Measurements from ENCODE around the gene PBRM1. TPM values are rescaled to one million over a fixed set of nuclear protein-coding genes. Genes with fewer than 3 reads are reported as not detected.

PBRM1 gene
- total and polyA plus RNA-seq, 4 donors, result 7.1 to 65.7 (median 38.7) TPM

GRCh38 chr3:52722491-52722890 is 36.8 kb upstream of the PBRM1 start:
- 96% methylated on average over 7 of the region's 7 CpGs for WGBS
- peaks cover 0 to 3% (median 2%) of the 10 kb centered on the region in 4 donors for H3K36me3 ChIP-seq (ENCODE audit: control insufficient read depth in 4 of 4, insufficient read depth in 3 of 4, low read depth in 1 of 4, low read length in 3 of 4)
- TF ChIP-seq HNF4A (conservative IDR thresholded peaks at IDR 0.05) (no peak), CTCF (IDR thresholded peaks at IDR 0.05; ENCODE audit: low read depth, low read length, missing input control) (no peak), SP1 (IDR thresholded peaks at IDR 0.05) (no peak), RXRA (IDR thresholded peaks at IDR 0.05) (no peak)

GRCh38 chr3:52721730-52722008 is 36.0 kb upstream of the PBRM1 start:
- peaks cover 0 to 9% (median 0%) of the 10 kb centered on the region in 4 donors for H3K4me1 ChIP-seq (ENCODE audit: control insufficient read depth in 4 of 4, insufficient read depth in 4 of 4, low read length in 3 of 4)
- H3K9me3 ChIP-seq (ENCODE audit: control insufficient read depth in 4 of 4, low read length in 3 of 4), result no peaks in the 10 kb centered on the region
- 100% methylated on average over 1 of the region's 1 CpG for WGBS
- no peaks in the 10 kb centered on the region for H3K27me3 ChIP-seq (ENCODE audit: control insufficient read depth in 4 of 4, insufficient read depth in 4 of 4, low read length in 3 of 4)
- peaks cover 0 to 5% (median 3%) of the 10 kb centered on the region in 4 donors for H3K36me3 ChIP-seq (ENCODE audit: control insufficient read depth in 4 of 4, insufficient read depth in 3 of 4, low read depth in 1 of 4, low read length in 3 of 4)
- no peak overlapping the region for H3K9ac ChIP-seq (ENCODE audit: low read depth in 1 of 2, low read length in 2 of 2)
- H3K4me3 ChIP-seq (ENCODE audit: low read depth in 1 of 3, low read length in 3 of 3), result no peak overlapping the region
- TF ChIP-seq CTCF (IDR thresholded peaks at IDR 0.05; ENCODE audit: low read depth, low read length, missing input control) (no peak), ZBTB33 (IDR thresholded peaks at IDR 0.05) (no peak), RAD21 (IDR thresholded peaks at IDR 0.05) (no peak), JUND (IDR thresholded peaks at IDR 0.05) (no peak), REST (IDR thresholded peaks at IDR 0.05) (no peak), TAF1 (conservative IDR thresholded peaks at IDR 0.05) (no peak), EGR1 (IDR thresholded peaks at IDR 0.05; ENCODE audit: low read depth in 2 of 2) (no peak), RXRA (IDR thresholded peaks at IDR 0.05) (no peak), FOXA1 (IDR thresholded peaks at IDR 0.05) (no peak), FOXA2 (IDR thresholded peaks at IDR 0.05) (no peak)
- DNase-seq (ENCODE audit: low spot score), result no peak
- no peak overlapping the region for H3K27ac ChIP-seq (ENCODE audit: low read depth in 1 of 2, low read length in 2 of 2)

More at GRCh38 chr3:52722491-52722890, 36.8 kb upstream of the PBRM1 start:
- no peak for DNase-seq (ENCODE audit: low spot score)
- H3K9me3 ChIP-seq (ENCODE audit: control insufficient read depth in 4 of 4, low read length in 3 of 4), result no peaks in the 10 kb centered on the region
- no peak overlapping the region for H3K4me3 ChIP-seq (ENCODE audit: low read depth in 1 of 3, low read length in 3 of 3)
- H3K9ac ChIP-seq (ENCODE audit: low read depth in 1 of 2, low read length in 2 of 2), result no peak overlapping the region
- no peaks in the 10 kb centered on the region for H3K27me3 ChIP-seq (ENCODE audit: control insufficient read depth in 4 of 4, insufficient read depth in 4 of 4, low read length in 3 of 4)
- H3K4me1 ChIP-seq (ENCODE audit: control insufficient read depth in 4 of 4, insufficient read depth in 4 of 4, low read length in 3 of 4), result peaks cover 0 to 9% (median 0%) of the 10 kb centered on the region in 4 donors
- H3K27ac ChIP-seq (ENCODE audit: low read depth in 1 of 2, low read length in 2 of 2), result no peak overlapping the region

Data from liver (tissue), 9 donors.